HG03196 (cell line): Measurements from ENCODE around the gene VASH1.
"Not testable (repeated sequence)": the region's sequence is repeated elsewhere in the genome, so short reads cannot be mapped to it uniquely, and the experiment has no call there.

ENCODE experiments used
- ATAC-seq: cut with Tn5 transposase; IDR thresholded peaks from one replicate; pipeline ENCODE4 v1.9.1; 2021; ENCODE audit not compliant: unreplicated experiment

The VASH1 gene

DNA sequence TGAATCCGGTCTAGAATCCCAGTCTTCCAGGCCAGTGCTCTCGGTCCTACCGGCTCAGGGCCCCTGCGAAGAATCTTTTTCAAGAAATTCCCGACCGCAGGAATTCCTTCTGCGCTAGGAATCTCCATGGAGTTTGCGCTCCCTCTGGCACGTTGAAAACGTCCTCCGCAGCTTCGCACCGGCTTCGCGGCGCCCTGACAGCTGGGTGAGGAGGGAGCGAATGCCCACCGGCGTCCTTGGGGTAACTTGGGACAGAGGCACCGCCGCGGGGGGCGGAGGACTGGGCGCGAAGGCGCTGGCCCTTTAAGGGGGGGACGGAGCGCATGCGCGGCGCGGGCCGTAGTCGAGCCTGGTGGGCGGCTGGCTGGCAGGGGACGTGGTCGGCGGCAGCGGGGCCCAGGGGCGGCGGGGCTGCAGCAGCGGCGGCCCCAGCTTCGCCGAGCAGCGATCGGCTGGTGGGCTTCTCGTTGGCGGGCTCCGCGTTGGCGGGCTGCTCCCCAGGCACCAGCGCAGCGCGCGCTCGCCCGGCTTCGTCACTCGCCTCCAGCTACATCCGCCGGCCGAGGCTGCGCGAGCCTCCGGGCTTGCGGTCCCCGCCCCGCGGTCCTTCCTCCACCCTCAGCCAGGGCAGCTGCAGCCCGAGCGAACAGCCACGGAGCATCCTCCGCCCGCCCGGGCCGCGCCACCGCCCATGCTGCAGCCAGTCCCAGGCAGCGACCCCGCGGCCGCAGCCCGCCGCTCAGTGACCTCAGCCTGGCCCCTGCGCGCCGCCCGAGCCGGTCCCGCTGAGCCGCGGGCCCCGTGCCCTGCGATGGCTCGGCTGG, at the start of gene VASH1:
VASH1 (plus strand) TSS at position 333 of the 824 bp plus-strand sequence. CDS start 1,354 bp downstream, outside the sequence.
- peak; percentile 77 for ATAC-seq

DNA sequence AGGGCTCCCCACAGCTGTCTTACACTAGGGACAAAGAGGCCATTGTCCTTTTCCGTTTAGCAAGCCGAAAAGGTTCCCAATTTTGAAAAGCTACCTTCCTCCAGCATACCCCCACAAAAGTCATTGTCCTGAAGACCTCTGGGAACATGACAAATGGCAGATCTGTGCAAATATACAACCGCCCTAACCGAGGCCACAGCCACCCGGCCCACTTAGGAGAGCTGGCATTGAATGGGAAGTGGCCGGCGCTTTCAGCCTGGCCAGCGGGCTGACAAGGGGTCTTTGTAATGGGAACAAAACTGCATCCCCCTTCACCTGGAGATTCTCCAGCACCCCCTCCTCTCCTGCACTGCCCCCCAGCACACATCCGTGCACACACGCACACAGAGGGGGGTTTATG, 48.1 kb upstream of the VASH1 start:
- no peak for ATAC-seq

DNA sequence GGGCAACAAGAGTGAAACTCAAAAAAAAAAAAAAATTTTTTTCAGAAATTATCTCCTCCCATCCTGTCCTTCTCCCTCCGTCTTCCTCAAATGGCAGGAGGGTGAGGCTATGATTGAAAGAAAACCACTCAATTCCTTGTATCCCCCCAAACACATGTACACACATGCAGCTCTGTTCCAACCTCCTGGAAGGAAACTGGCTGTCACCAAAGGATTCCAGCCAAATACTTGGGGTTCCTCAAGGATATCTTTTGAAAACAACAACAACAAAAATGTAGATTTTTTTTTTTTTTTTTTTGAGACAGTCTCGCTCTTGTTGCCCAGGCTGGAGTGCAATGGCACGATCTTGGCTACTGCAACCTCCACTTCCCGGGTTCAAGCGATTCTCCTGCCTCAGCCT, 46.8 kb upstream of the VASH1 start:
- no peak for ATAC-seq

DNA sequence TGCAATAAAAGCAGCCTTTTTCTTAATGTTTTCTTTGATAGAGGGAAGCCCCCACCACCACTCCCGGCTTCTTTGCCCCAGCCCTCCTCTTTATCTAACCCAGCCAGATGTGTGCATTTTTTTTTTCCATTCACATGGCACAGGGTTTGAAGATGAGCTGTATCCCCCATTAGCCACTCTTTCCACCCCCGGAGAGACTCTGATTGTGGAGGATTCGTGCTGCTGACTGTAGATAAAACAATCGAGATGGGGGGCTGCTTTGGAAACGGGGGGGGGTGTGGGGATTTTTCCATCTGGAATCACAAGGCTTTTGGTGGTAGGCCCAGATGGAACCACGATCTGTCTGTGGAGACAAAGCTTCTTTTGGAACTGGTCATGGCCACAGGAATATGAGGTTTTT, 46.2 kb upstream of the VASH1 start:
- no peak for ATAC-seq

DNA sequence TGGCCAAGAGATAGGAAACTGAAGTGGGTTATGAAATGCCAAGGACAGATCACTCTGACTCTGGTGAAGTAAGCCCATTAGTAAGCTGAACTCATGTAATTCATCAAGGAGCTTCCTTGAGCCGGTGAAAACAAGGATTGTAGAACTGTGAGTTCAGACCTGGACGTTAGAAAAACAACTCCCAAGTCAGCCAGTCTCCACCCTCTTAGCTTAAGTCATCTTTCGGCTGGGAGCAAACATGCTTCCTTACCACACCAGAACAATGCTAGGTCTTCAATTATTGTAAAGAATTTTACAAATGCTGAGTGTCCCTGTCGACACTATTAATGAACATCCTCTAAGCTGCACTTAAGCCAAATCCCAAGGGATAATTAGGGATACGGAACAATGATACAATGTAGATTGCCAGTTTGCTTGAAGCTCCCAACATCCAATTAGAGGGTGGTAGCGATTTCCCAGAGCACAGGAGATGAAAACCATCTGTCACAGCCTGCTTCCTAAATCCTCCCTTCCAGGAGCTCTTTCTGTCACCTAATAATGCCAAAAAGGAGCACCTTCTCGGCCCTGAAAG, 45.7 kb upstream of the VASH1 start:
- no peak for ATAC-seq

DNA sequence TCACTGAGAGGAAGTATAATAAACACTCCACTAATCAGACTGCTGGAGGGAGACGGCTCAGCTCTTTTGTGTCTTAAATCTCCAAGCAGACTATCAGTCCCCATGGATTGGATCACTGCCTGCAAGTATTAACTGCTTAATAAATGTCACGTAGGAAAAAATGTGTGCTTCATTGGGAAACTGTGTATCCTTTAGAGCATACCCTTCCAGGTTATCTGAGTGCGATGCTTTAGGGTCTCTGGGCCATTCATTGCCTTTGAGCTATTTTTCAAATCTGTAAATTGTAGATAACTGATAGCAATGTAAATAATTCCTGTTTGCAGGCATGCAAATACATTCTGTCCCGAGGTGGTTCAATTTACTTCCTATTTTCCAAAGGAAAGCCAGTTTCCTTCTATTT, 45.0 kb upstream of the VASH1 start:
- no peak for ATAC-seq

DNA sequence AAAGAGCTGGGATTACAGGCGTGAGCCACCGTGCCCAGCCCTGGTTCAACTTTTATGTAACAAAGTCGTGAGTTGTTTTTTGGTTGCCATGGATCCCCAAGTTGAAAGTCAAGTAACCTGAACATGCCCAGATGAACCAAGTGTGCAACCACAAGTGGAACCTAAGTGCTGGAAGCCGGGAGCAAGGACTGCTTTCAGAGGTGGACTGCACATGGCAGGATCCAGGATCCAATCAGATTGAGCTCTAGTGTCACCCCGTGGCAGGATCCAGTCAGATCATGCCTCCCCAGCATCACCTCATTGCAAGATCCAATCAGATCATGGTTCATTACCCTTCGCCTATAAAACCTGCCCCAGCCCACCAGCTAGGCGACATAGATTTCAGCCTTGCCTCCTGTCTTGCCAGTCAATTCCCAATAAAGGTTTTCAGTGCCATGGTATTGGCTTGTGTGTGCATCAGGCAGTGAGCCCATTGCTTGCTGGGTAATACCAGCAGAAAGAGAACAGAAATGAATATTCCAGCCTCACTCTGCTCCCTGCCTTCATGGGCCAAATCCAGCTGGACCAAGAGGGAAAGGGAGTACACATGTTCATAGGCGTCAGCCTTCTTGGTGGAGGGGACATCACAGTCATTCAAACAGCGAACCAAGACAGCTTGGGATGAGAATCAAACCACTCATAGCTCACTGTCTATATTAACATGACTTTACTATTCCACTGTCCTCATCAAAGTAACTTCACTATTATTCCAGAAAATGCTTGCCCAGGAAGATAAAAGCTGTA, 43.6 kb upstream of the VASH1 start:
- ATAC-seq, result no peak

DNA sequence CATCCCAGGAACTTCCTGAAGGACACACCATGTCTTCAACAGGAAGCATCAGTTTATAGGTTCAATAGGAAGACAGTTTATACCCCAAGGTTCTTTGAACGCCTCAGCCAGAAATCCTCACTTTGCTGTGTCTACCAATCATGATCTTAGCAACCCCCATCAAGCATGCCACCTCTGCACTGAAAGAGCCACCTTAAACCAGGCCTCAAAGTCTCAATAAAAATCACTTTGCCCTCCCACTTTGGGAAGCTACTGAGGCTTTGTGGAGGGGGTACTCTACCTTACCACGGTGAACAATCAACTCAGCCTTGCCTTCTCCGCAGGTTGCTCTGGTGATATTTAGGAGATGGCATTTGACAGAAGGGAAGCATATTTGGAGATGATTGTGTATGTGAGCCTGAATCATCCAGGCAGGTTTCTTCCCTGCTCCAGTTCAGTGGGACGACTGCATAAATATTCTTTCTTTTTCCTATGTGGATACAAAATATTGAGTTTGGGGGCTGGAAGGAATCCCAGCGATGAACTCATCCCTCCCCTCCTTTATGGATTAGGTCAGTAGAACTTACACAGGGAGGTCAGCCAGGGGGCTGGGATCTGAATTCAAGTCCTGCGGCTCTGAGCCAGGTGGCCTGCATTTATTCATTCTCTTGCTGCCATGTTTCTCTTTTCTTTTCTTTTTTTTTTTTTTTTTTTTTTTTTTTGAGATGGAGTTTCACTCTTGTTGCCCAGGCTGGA, 42.8 kb upstream of the VASH1 start:
- ATAC-seq, result no peak

DNA sequence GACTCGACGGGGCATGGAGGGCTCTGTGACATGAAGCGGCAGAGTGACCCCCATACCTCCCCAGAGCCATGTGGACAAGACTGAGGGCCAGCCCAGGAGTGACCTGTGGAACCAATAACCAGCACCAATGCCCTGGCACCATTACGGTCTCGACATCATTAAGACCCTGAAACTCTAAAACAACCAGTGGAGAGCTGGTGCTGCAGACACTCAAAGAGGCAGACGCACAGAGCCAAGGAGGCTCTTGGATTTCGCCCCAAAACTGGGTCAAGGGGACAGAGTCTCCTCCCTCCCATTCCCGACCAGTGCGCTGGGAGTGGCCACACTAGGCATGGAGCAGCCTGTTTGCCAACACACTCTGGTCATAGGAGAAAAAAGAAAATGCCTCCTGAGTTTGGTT, 41.6 kb upstream of the VASH1 start:
- no peak for ATAC-seq

DNA sequence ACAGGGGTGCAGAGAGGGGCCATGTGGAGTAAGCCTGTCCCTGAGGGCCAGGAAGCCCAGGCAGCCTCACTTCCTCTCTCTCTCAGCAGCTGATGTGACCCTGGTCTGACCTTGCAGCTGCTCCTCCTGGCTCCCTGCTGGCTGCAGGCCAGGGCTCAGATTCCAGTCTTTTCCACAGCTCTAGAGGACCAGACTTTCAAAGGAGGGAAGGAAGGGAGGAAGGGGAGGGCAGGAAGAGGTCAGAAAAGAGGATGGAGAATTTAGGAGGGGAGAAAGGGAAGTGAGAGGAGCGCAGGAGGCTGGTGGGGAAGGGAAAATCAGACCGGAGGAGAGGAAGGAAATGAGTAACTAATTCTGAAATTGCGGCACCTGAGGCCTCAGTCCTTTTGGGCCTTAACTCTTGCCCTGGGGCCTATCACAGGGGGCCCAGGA, 40.9 kb upstream of the VASH1 start:
- peak; percentile 71 for ATAC-seq

DNA sequence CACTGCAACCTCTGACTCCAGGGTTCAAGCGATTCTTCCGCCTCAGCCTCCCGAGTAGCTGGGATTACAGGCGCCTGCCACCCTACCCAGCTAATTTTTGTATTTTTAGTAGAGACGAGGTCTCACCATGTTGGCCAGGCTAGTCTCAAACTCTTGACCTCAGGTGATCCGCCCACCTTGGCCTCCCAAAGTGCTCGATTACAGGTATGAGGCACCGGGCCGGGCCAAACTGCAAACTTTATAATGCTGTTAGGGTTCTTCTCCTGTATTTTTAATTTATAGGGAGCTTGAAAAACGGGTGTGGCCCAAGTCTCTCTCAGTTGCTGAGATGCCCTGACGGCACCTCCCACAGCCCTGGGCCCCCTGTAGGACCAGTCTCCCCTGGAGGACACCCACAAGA, 39.8 kb upstream of the VASH1 start:
- ATAC-seq, result not testable (repeated sequence)

DNA sequence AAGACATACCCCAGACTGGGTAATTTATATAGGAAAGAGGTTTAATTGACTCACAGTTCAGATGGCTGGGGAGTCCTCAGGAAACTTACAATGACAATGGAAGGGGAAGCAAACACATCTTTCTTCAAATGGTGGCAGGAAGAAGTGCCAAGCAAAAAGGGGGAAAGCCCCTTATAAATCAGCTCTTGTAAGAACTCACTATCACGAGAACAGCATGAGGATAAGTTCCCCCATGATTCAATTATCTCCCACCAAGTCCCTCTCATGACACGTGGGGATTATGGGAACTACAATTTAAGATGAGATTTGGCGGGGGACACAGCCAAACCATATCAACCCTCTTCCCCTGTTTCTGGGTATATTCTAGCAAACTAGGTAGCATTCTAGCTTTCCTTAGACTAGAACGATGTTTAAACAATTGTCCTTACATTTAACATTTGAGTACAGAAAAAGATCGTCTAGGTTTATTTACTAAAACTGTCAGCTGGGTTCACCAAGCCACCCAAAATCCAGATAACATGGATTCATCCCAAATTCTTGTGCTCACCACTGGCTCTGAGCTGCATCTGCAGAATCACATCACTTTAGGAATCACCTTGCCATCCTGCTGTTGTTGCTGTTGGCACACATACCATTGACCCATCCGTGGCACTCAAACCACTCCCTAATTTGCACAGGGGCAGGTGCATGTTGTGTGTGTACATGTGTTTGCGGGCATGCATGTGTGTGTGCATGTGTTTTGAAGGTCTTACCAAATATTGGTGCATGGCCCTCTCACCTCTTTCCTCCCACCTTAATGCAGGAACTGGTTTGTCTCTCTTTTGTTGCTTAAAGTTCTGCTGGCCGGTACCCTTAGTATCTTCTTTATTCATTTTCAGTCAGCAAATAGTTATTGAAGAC, 36.4 kb upstream of the VASH1 start:
- no peak for ATAC-seq

DNA sequence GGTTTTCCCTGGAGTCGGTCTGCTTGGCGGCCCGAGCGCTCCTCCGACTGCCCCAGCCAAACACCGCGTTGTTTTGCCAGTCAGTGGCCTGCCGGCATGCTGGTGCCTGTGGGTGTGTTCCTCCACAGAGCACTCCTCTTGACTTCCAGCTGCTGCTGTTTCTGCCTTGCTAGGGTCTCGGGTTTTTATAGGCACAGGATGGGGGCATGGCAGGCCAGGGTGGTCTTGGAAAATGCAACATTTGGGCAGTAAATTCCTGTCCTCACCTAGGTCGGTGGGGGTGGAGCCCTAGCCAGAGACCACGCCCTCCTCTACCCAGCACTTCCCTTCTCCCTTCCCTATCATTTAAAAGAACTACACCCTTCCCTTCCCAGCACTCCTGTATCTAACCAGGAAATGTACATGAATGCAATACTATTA, 34.7 kb upstream of the VASH1 start:
- ATAC-seq, result no peak

DNA sequence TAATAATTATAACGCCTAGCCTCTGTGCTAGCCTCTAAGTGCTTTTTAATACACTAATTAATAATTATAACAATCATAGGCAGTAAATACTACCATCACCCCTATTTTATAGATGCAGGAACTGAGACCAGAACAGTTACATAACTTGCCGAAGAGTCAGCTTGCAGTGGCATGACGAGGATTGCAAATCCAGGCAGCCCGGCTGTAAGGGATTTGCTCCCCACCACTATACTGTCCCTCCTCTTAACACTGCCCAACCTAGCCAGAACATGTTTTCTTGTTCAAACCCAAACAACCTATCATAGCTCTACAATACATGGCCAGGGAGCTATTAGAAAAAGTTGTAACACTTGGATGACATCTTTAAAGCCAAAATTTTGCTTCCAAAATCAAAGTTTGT, 33.9 kb upstream of the VASH1 start:
- ATAC-seq, result no peak

DNA sequence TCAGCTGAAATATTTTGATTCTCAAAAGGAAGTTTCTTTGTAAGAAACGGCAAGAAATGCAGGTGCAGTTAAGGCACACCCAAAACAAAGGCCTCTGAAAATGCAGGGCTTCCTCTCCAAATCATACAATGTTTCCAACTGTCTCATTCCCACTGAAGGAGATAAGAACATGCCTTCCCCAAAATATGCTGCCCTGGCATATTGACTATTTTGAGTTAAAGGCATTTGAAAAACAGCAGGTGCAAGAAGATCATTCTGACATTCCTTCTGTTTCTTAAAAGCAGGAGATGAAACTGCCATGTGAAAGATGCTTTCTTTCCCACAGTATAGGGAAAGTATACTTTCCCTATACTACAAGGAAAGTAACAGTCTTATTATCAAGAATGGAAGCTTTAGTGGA, 33.4 kb upstream of the VASH1 start:
- no peak for ATAC-seq

DNA sequence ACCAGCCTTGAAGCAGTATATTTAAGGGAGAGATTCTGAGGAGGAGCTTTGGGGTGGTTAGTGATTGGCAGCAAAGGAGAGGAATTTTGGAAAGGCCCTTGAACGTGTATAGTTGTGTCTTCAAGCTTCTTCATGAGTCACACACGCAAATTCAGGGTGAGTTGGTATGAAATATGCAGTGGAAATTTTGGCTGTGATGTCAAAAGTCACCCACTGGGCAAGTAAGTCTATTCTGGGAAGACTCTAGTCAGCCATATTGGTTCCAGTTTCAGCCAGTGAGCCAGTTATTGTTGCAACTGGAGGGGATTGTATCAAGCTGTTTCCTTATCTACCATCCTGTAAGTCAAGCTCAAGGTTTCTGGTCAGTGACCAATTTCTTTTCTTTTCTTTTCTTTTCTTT, 32.0 kb upstream of the VASH1 start:
- ATAC-seq, result no peak

DNA sequence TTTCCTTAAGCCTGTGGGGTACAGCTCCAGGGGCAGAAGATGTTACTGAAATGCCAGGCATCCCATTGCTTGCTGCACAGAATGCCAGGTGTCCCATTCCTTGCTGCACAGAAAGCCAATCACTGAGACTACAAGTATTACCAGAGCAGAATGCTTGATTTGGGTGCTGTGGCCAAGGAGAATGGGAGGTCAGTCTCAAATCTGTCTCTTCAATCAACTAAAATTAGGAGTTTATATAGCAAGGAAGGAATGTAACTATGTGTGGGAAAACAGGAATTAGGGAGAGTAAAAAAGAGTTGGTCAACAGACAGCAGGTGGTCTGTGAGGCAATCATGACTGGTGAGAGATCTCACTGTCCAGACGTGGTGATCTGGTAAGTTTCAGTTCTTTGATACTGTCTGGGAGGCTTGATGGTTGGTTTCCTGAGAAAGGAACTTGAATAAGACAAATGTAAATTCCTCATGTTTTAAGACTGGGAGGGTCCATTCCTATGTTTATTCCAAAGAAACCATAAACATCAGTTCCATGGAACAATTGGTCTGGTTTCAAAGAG, 31.2 kb upstream of the VASH1 start:
- no peak for ATAC-seq

DNA sequence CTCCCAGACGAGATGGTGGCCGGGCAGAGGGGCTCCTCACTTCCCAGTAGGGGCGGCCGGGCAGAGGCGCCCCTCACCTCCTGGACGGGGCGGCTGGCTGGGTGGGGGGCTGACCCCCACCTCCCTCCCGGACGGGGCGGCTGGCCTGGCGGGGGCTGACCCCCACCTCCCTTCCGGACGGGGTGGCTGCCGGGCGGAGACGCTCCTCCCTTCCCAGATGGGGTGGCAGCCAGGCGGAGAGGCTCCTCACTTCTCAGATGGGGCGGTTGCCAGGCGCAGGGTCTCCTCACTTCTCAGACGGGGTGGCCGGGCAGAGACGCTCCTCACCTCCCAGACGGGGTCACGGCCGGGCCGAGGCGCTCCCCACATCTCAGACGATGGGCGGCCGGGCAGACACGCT, 26.8 kb upstream of the VASH1 start:
- not testable (repeated sequence) for ATAC-seq

DNA sequence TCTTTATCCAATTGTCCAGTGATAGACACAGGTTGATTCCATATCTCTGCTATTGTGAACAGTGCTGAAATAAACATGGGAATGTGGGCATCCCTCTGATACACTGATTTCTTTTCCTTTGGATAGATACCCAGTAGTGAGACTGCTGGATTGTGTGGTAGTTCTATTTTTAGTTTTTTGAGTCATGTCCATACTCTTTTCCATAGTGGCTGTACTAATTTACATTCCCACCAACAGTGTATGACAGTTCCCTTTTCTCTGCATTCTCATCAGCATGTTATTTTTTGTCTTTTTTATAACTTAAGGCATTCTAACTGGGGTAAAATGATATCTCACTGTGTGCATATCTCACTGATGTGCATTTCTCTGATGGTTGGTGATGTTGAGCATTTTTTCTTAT, 24.8 kb upstream of the VASH1 start:
- no peak for ATAC-seq

DNA sequence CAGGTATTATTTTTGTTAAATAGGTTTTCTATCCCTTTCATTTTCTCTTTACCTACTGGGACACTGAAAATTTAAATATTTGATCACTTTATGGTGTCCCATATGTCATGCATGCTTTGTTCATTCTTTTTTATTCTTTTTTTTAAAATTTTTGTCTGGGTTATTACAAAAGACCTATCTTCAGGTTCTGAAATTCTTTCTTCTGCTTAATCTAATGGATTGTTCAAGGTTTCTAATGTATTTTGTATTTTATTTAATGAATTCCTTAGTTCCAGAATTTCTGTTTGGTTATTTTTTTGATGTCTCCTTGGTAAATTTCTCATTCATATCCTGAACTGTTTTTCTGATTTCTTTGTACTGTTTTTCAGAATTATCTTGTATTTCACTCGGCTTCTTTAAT, 20.2 kb upstream of the VASH1 start:
- no peak for ATAC-seq
